Uterus (tissue), 4 donors: ENCODE measurements around the gene PRKG1. TPM values are rescaled to one million over a fixed set of nuclear protein-coding genes. Genes with fewer than 3 reads are reported as not detected.

Source experiments
- DNase-seq, 2 donors: peaks; one replicate each; pipeline ENCODE4 v3.0.0-alpha.2; 2019 to 2020
- H3K27ac ChIP-seq, 2 donors: fragments of 200-600 bp; sonication (generic); 1 replicate in 1 of 2; 2 replicates in 1 of 2; pipeline ENCODE4 v1.5.1; 2016 to 2018
- H3K27me3 ChIP-seq, 2 donors: fragments of 200-600 bp; sonication (generic); one replicate each; pipeline ENCODE4 v1.5.1; 2018 to 2019; ENCODE audit warnings: control low read depth in 1 of 2
- H3K36me3 ChIP-seq, 2 donors: fragments of 200-600 bp; sonication (generic); one replicate each; pipeline ENCODE4 v1.5.1; 2019; ENCODE audit warnings: control low read depth in 1 of 2
- H3K4me1 ChIP-seq, 2 donors: fragments of 200-600 bp; sonication (generic); one replicate each; pipeline ENCODE4 v1.5.1; 2018 to 2019; ENCODE audit warnings: control low read depth in 1 of 2
- H3K4me3 ChIP-seq, 2 donors: fragments of 200-600 bp; sonication (generic); 1 replicate in 1 of 2; 2 replicates in 1 of 2; pipeline ENCODE4 v1.5.1; 2018 to 2019; ENCODE audit warnings: mild to moderate bottlenecking in 1 of 2
- H3K9me3 ChIP-seq, 2 donors: fragments of 200-600 bp; sonication (generic); one replicate each; pipeline ENCODE4 v1.5.1; 2019; ENCODE audit warnings: control low read depth in 1 of 2
- CTCF ChIP-seq, 4 experiments: fragments of 200-600 bp in 2 of 4; fragments of 450-650 bp in 2 of 4; sonication (generic) in 2 of 4; IDR thresholded peaks; one replicate each; pipeline ENCODE4 v1.5.1; 2016 to 2019; ENCODE audit warnings: antibody characterized with exemption in 4 of 4, mild to moderate bottlenecking in 2 of 4, moderate library complexity in 1 of 4
- POLR2A ChIP-seq, 2 donors: fragments of 450-650 bp; IDR thresholded peaks; one replicate each; pipeline ENCODE4 v1.6.1; 2016; ENCODE audit warnings: antibody characterized with exemption in 2 of 2, mild to moderate bottlenecking in 1 of 2, moderate library complexity in 1 of 2
- intact Hi-C: fragments of 100-400 bp; cut with DNase I; formaldehyde crosslinking; loops from one replicate; pipeline ENCODE4 v1.15.1; 2023; ENCODE audit warnings: low total_unique reads
- total RNA-seq, 4 donors: library from RNA; depleted of rRNA in 3 of 4; stranded (reverse); fragments of >200 nt in 3 of 4; gene quantifications; one replicate each; pipeline versions ENCODE4 v1.1.0 to v1.2.4, GENCODE V29; 2014 to 2023
- donor health status: DM: yes; HTN: yes; CAD: no.

Gene PRKG1
- total RNA-seq, 4 donors from 2014 or later: 32.4 to 136 (median 69.6) TPM

GRCh38 chr10:51343391-51343790, 269.1 kb downstream of the PRKG1 start:
- no peaks in the 10 kb centered on the region for H3K27me3 ChIP-seq
- TF ChIP-seq CTCF (IDR thresholded peaks at IDR 0.05): no peak
- TF ChIP-seq POLR2A (IDR thresholded peaks at IDR 0.05): no peak
- H3K27ac ChIP-seq: no peak overlapping the region
- no peaks in the 10 kb centered on the region for H3K36me3 ChIP-seq
- H3K4me3 ChIP-seq: no peak overlapping the region
- DNase-seq: no peak
- intact Hi-C loops: no loop called here
- H3K4me1 ChIP-seq: no peaks in the 10 kb centered on the region
- no peaks in the 10 kb centered on the region for H3K9me3 ChIP-seq

GRCh38 chr10:51344371-51344770, 270.1 kb downstream of the PRKG1 start:
- TF ChIP-seq POLR2A (IDR thresholded peaks at IDR 0.05) (no peak), CTCF (IDR thresholded peaks at IDR 0.05) (no peak)
- no peaks in the 10 kb centered on the region for H3K27me3 ChIP-seq
- intact Hi-C loops: no loop called here

GRCh38 chr10:51348622-51349021, 274.3 kb downstream of the PRKG1 start:
- no peak for DNase-seq
- Histone ChIP-seq H3K27ac (no peak overlapping the region), H3K4me3 (no peak overlapping the region), H3K36me3 (no peaks in the 10 kb centered on the region), H3K4me1 (no peaks in the 10 kb centered on the region), H3K27me3 (no peaks in the 10 kb centered on the region), H3K9me3 (no peaks in the 10 kb centered on the region)
- intact Hi-C loops: no loop called here
- TF ChIP-seq CTCF (IDR thresholded peaks at IDR 0.05) (no peak), POLR2A (IDR thresholded peaks at IDR 0.05) (no peak)

More at GRCh38 chr10:51344371-51344770, 270.1 kb downstream of the PRKG1 start:
- H3K4me3 ChIP-seq: no peak overlapping the region
- no peak overlapping the region for H3K27ac ChIP-seq
- H3K36me3 ChIP-seq: no peaks in the 10 kb centered on the region
- H3K4me1 ChIP-seq: no peaks in the 10 kb centered on the region
- DNase-seq: no peak
- no peaks in the 10 kb centered on the region for H3K9me3 ChIP-seq

GRCh38 chr10:51357170-51357569, 282.9 kb downstream of the PRKG1 start:
- H3K27ac ChIP-seq: no peak overlapping the region
- no peaks in the 10 kb centered on the region for H3K9me3 ChIP-seq
- intact Hi-C loops: no loop called here
- no peak overlapping the region for H3K4me3 ChIP-seq
- no peak for DNase-seq
- H3K27me3 ChIP-seq: no peaks in the 10 kb centered on the region
- H3K36me3 ChIP-seq: no peaks in the 10 kb centered on the region
- no peaks in the 10 kb centered on the region for H3K4me1 ChIP-seq
- TF ChIP-seq POLR2A (IDR thresholded peaks at IDR 0.05) (no peak), CTCF (IDR thresholded peaks at IDR 0.05) (no peak)

- no peak overlapping the region for H3K4me3 ChIP-seq
- H3K27me3 ChIP-seq: no peaks in the 10 kb centered on the region
- intact Hi-C loops: no loop called here
- DNase-seq: no peak
- no peak overlapping the region for H3K27ac ChIP-seq
- H3K9me3 ChIP-seq: no peaks in the 10 kb centered on the region
- H3K4me1 ChIP-seq: no peaks in the 10 kb centered on the region
- no peaks in the 10 kb centered on the region for H3K36me3 ChIP-seq
- no peak for TF ChIP-seq CTCF (IDR thresholded peaks at IDR 0.05)
- no peak for TF ChIP-seq POLR2A (IDR thresholded peaks at IDR 0.05)
Measured at GRCh38 chr10:51358227-51358626, 283.9 kb downstream of the PRKG1 start.
